Stimulated activated CD8-positive, alpha-beta memory T cell treated with anti-CD3 and anti-CD28 coated beads, Interleukin-2, amount 100 ng/mL, for 48 hours (primary cell): Measurements from ENCODE around the gene MT4.
"Not testable (repeated sequence)": the region's sequence is repeated elsewhere in the genome, so short reads cannot be mapped to it uniquely, and the experiment has no call there.

Source experiments
- DNase-seq, 2 donors: peaks; one replicate each; pipeline ENCODE4 v3.0.0-alpha.2; 2020; ENCODE audit warnings: low read depth in 2 of 2

The MT4 gene

GRCh38 chr16:56558024-56558747, 6.7 kb upstream of the MT4 start:
- DNase-seq: no peak

- no peak for DNase-seq
These were observed 5.8 kb upstream of the MT4 start for GRCh38 chr16:56559109-56559508.

- no peak for DNase-seq
These were observed 4.4 kb upstream of the MT4 start for GRCh38 chr16:56560447-56560846.

GRCh38 chr16:56561126-56561525, 3.7 kb upstream of the MT4 start:
- no peak for DNase-seq

- DNase-seq: no peak
These were observed 5.1 kb downstream of the MT4 start for GRCh38 chr16:56569971-56570370.

GRCh38 chr16:56571525-56571924, 6.7 kb downstream of the MT4 start:
- no peak for DNase-seq

GRCh38 chr16:56574625-56575024, 9.8 kb downstream of the MT4 start:
- no peak for DNase-seq

GRCh38 chr16:56576585-56577299, 11.9 kb downstream of the MT4 start:
- peak; percentile 64 to 84 for DNase-seq

GRCh38 chr16:56577300-56577625, 12.4 kb downstream of the MT4 start:
- no peak for DNase-seq

GRCh38 chr16:56580391-56581048, 15.6 kb downstream of the MT4 start:
- DNase-seq: no peak

- DNase-seq: not testable (repeated sequence)
These were observed 18.0 kb downstream of the MT4 start for GRCh38 chr16:56582911-56583310.

GRCh38 chr16:56583351-56584168, 18.7 kb downstream of the MT4 start:
- DNase-seq: no peak

GRCh38 chr16:56584276-56584675, 19.4 kb downstream of the MT4 start:
- DNase-seq: no peak

GRCh38 chr16:56588781-56589140, 23.9 kb downstream of the MT4 start:
- DNase-seq: no peak

- no peak for DNase-seq
These were observed 24.5 kb downstream of the MT4 start, which contains the start of gene MT3 for GRCh38 chr16:56589141-56590039. Gene MT3 (plus strand): TSS chr16:56589528. CDS start chr16:56589591, 63 bp downstream.

- no peak for DNase-seq
These were observed 26.6 kb downstream of the MT4 start for GRCh38 chr16:56591377-56592060.

- DNase-seq: no peak
These were observed 28.9 kb downstream of the MT4 start for GRCh38 chr16:56593573-56594291.

GRCh38 chr16:56594292-56594619, 29.4 kb downstream of the MT4 start:
- DNase-seq: no peak

GRCh38 chr16:56600398-56600999, 35.6 kb downstream of the MT4 start:
- no peak for DNase-seq

- DNase-seq: no peak
These were observed 36.5 kb downstream of the MT4 start for GRCh38 chr16:56601325-56601724.
